ENCODE results near the gene DNAH3.
"Not testable (repeated sequence)": the region's sequence is repeated elsewhere in the genome, so short reads cannot be mapped to it uniquely, and the experiment has no call there.

Gene DNAH3

DNA sequence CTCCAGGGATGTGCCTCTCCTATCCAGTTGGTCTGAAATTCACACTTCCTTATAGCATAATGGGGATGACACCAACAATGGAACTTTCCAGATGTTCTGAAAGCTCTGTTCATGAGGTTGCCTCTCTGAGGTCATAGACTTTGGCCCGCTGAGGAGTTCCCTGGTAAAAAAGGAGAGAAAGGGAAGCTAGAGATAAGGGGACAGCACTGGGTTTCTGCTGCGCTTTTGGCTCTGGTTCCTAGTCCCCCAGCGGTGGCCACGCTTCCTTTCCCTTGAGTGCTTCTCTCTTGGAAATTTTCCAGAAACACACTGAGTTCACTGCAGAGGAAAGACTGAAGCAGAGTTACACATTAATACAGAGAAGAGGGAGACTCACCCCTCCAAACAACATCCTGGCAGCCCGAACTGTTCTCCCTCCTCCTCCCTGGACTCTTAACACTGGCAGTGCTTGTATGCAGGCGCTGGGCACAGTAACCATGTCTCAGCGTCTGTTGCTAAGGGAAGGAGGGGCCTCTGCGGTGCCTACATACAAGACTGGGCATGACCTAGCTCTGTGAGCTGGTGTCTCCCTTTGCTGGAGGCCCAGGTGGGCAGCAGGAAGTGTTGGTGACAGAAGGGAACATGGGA lies at the start of gene DNAH3:
Gene DNAH3 (minus strand): TSS at position 472 of the 627 bp plus-strand sequence. CDS start 527 bp downstream, outside the sequence.
- no peak for DNase-seq

GRCh38 chr16:21199607-21200218 lies 49.1 kb upstream of the DNAH3 start:
- no peak for DNase-seq

GRCh38 chr16:21197621-21198020 lies 47.0 kb upstream of the DNAH3 start:
- no peak for DNase-seq

DNA sequence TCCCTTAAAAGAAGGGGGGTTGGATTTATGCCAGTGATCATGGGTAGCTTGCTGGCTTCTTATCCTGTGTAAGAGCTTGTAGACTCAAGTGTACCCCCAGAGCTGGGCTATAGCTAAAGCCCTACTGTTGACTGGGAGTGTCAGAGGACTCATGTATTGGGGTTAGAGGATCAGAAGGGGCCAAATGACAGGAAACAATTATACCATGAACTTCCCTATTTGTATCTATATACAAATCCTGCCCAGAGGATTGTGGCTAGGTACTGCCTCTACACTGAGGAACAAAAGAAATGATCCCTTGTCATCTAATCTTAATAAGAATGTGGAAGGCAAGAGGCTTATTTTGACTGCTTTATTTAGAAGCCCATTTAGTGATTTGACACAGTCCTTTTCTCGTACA lies 46.5 kb upstream of the DNAH3 start:
- DNase-seq = no peak

- DNase-seq = not testable (repeated sequence)
Observed at GRCh38 chr16:21195330-21195729, 44.7 kb upstream of the DNAH3 start.

GRCh38 chr16:21194771-21195301 lies 44.2 kb upstream of the DNAH3 start:
- DNase-seq = no peak

- no peak for DNase-seq
Observed at GRCh38 chr16:21192991-21193390, 42.3 kb upstream of the DNAH3 start.

DNA sequence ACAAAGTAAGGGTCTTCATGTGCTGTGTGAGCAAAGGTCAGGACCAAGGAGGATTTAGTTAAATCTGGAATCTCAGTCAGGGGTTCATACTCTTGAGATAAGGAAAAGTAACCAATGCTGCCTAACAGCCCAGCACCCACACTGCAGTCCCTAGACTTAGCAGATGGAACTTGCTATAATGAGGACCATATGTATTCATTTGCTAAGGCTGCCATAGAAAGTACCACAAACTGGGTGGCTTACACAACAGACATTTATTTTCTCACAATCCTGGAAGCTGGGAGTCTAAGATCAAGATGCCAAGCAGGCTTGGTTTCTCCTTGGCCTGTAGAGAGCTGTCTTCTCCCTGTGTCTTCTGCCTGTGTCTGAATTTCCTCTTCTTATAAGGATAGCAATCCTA lies 40.0 kb upstream of the DNAH3 start:
- DNase-seq = no peak

DNA sequence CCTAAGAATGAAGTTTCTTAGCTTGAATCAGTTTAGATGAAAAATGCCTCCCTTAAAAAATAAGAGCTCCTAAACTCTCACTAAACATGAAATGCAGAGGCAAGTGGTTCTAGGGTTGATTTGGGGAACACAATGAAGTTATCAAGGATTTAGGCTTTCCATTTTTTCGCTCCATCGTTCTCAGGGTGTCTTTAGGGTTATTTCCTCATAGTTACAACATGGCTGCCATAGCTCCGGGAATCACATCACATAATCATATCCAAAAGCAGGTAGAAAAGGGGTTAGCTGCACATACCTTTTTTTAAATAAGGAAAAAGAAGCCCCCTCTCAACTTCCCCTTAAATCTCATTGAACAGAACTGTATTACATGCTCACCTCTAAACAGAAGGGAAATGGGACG lies 39.4 kb upstream of the DNAH3 start:
- no peak for DNase-seq

- no peak for DNase-seq
Observed at GRCh38 chr16:21189311-21189710, 38.7 kb upstream of the DNAH3 start.

- no peak for DNase-seq
Observed at GRCh38 chr16:21186326-21186691, 35.7 kb upstream of the DNAH3 start.

DNA sequence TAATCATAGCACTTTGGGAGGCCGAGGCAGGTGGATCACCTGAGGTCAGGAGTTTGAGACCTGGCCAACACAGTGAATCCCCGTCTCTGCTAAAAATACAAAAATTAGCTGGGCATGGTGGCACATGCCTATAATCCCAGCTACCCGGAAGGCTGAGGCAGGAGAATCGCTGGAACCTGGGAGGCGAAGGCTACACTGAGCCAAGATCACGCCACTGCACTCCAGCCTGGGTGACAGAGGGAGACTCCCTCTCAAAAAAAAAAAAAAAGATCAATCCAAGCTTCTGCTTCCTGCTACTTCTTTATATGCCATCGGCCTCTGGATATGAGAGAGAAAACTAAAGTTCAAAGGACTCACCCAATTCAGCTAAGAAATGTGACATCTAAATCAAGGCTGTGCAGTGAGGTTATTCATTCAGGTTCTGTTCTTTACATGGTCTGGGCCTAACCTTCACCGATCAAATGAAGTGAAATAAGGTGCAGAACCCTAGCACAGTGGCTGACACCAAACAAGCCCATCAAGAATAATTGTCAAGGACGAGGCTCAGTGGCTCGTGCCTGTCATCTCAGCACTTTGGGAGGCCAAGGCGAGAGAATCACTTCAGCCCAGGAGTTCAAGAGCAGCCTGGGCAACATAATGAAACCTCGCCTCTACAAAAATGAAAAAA lies 35.1 kb upstream of the DNAH3 start:
- no peak for DNase-seq

GRCh38 chr16:21184834-21185233 lies 34.2 kb upstream of the DNAH3 start:
- peak; percentile 5 for DNase-seq

- DNase-seq = no peak
Observed at GRCh38 chr16:21183995-21184394, 33.3 kb upstream of the DNAH3 start.

DNA sequence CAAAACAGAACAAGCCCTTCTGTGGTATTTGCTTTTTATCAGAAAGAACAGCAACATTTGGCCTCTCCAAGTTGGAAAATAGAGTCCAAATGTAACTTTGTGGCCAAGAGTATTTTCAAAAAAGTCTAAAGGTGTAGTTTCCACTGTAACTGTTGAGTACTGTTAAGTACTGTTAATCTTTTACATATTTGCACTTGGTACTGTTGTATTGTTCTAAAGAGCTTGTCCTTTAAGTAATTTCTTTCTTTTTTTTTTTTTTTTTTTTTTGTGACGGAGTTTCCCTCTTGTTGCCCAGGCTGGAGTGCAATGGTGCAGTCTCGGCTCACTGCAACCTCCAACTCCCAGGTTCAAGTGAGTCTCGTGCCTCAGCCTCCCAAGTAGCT lies 29.3 kb upstream of the DNAH3 start:
- DNase-seq = no peak

GRCh38 chr16:21179126-21179982 lies 28.7 kb upstream of the DNAH3 start:
- no peak for DNase-seq

- no peak for DNase-seq
Observed at GRCh38 chr16:21175397-21175796, 24.8 kb upstream of the DNAH3 start.

GRCh38 chr16:21172650-21173049 lies 22.0 kb upstream of the DNAH3 start:
- DNase-seq = no peak

DNA sequence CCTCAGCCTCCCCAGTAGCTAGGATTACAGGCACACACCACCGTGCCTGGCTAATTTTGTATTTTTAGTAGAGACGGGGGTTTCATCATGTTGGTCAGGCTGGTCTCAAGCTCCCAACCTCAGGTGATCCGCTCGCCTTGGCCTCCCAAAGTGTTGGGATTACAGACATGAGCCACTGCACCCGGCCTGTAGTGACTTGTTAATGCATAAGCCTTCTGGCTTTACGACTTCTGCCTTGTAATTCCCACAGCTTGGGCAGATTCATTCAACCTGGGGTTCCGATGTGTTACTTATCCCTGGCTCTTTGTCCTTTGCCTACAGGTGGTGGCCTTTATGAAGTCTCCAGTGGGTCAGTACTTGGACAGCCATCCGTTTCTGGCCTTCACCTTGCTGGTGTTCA lies 19.5 kb upstream of the DNAH3 start:
- not testable (repeated sequence) for DNase-seq

GRCh38 chr16:21169249-21169981 lies 18.8 kb upstream of the DNAH3 start:
- DNase-seq = no peak

DNA sequence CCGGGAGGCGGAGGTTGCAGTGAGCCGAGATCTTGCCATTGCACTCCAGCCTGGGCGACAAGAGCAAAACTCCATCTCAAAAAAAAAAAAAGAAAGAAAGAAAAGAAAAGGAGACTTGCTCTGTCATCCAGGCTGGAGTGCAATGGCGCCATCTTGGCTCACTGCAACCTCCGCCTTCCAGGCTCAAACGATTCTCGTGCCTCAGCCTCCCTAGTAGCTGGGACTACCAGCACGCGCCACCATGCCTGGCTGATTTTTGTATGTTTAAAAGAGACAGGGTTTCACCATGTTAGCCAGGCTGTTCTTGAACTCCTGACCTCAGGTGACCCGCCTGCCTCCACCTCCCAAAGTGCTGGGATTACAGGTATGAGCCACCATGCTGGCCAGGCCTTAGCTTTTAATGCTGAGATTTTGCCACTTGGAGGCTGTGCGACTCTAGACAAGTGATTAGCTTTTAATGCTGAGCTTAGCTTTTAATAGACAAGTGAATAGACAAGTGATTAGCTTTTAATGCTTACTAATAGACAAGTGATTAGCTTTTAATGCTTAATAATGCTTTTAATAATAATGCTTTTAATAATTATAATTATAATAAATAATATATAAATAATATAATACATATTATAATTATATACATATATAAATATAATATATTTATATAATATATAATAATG lies 17.4 kb upstream of the DNAH3 start:
- no peak for DNase-seq

DNA sequence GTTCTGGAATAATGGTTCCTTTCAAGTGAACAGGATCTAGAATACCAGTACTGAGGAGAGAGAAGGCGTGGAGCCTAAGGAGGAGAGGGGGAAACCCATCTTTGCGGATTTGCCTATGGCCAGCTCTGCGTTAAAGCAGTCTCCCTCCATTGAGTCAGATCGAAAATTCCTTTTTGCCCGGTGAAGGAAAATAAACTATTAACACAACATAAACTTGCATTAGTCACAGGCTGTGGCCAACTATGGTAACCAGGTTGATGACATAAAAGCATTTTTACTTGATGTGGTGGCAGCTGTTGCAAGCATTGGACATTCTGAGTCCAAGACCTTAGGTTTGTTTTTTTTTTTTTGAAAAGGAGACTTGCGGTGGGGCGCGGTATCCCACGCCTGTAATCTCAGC lies 16.7 kb upstream of the DNAH3 start:
- DNase-seq = peak; percentile 76

Data from T1000 (cell line).